GM23338 (cell line): ENCODE measurements around the gene DIP2C. TPM values are rescaled to one million over a fixed set of nuclear protein-coding genes. Genes with fewer than 3 reads are reported as not detected.

Experiments
- ATAC-seq: fragments of 200-7000 bp; cut with Tn5 transposase; 3 replicates; pipeline ENCODE4 v1.9.1; 2020
- DNase-seq: peaks from one replicate; pipeline ENCODE4 v3.0.0-alpha.2; 2015; ENCODE audit warnings: low spot score
- H2AFZ ChIP-seq: fragments of 200-600 bp; sonication (generic); 2 replicates; pipeline ENCODE4 v1.8.0; 2016; ENCODE audit warnings: antibody characterized with exemption, mild to moderate bottlenecking, moderate library complexity
- H3F3A ChIP-seq: fragments of 200-600 bp; sonication (generic); replicated peaks from 2 replicates; pipeline ENCODE4 v1.8.0; 2017; ENCODE audit warnings: antibody characterized with exemption, mixed run types, low read depth
- H3K27ac ChIP-seq: fragments of 200-600 bp; sonication (generic); 2 replicates; pipeline ENCODE4 v1.6.1; 2016; ENCODE audit warnings: low read depth
- H3K27me3 ChIP-seq: fragments of 200-600 bp; sonication (generic); 2 replicates; pipeline ENCODE4 v1.8.0; 2016; ENCODE audit warnings: mild to moderate bottlenecking, mixed run types, moderate library complexity; ENCODE audit not compliant: insufficient read depth
- H3K36me3 ChIP-seq: fragments of 200-600 bp; sonication (generic); 2 replicates; pipeline ENCODE4 v1.8.0; 2016; ENCODE audit warnings: mild to moderate bottlenecking; ENCODE audit not compliant: insufficient read depth
- H3K4me1 ChIP-seq: fragments of 200-600 bp; sonication (generic); 2 replicates; pipeline ENCODE4 v1.8.0; 2016; ENCODE audit warnings: mild to moderate bottlenecking, moderate library complexity; ENCODE audit not compliant: insufficient read depth
- H3K4me2 ChIP-seq: fragments of 200-600 bp; sonication (generic); 2 replicates; pipeline ENCODE4 v1.7.1; 2017; ENCODE audit warnings: mixed run types
- H3K4me3 ChIP-seq: fragments of 200-600 bp; sonication (generic); 2 replicates; pipeline ENCODE4 v1.6.1; 2016; ENCODE audit warnings: mixed run types
- H3K79me2 ChIP-seq: fragments of 200-600 bp; sonication (generic); replicated peaks from 2 replicates; pipeline ENCODE4 v1.8.0; 2017; ENCODE audit warnings: mild to moderate bottlenecking; ENCODE audit not compliant: insufficient read depth
- H3K9me2 ChIP-seq: fragments of 200-600 bp; sonication (generic); 2 replicates; pipeline ENCODE4 v1.8.0; 2017; ENCODE audit not compliant: insufficient read depth
- H4K20me1 ChIP-seq: fragments of 200-600 bp; sonication (generic); replicated peaks from 2 replicates; pipeline ENCODE4 v1.8.0; 2017; ENCODE audit warnings: mild to moderate bottlenecking; ENCODE audit not compliant: insufficient read depth
- H3K27ac Mint-ChIP-seq: 2 replicates; pipeline ENCODE4 v1.8.0; 2020; ENCODE audit warnings: inconsistent platforms, mild to moderate bottlenecking, moderate library complexity, mixed read lengths
- H3K27me3 Mint-ChIP-seq: 3 replicates; pipeline ENCODE4 v1.8.0; 2022; ENCODE audit warnings: low read depth, mild to moderate bottlenecking, moderate library complexity, mixed read lengths, inconsistent platforms; ENCODE audit not compliant: insufficient read depth, poor library complexity
- H3K36me3 Mint-ChIP-seq: 3 replicates; pipeline ENCODE4 v1.8.0; 2021; ENCODE audit warnings: low read depth, mild to moderate bottlenecking, inconsistent platforms, moderate library complexity, mixed read lengths
- H3K4me1 Mint-ChIP-seq: 3 replicates; pipeline ENCODE4 v1.8.0; 2020; ENCODE audit warnings: mild to moderate bottlenecking, inconsistent platforms, mixed read lengths
- H3K4me3 Mint-ChIP-seq: 3 replicates; pipeline ENCODE4 v1.8.0; 2021; ENCODE audit warnings: moderate library complexity, mild to moderate bottlenecking, inconsistent platforms, mixed read lengths
- H3K9me3 Mint-ChIP-seq: 3 replicates; pipeline ENCODE4 v1.8.0; 2020; ENCODE audit warnings: moderate library complexity, mild to moderate bottlenecking, inconsistent platforms, mixed read lengths
- CREB1 ChIP-seq: fragments of 250-450 bp; sonication (Bioruptor Pico); IDR thresholded peaks from 2 replicates; pipeline ENCODE4 v1.5.0; 2020; ENCODE audit warnings: low read depth, mild to moderate bottlenecking, moderate library complexity
- ETS1 ChIP-seq: IDR thresholded peaks from 2 replicates; pipeline ENCODE4 v1.6.1; 2016; ENCODE audit warnings: antibody characterized with exemption
- EZH2 ChIP-seq: fragments of 200-600 bp; sonication (generic); IDR thresholded peaks from one replicate; pipeline ENCODE4 v1.8.0; 2017; ENCODE audit warnings: antibody characterized with exemption, mild to moderate bottlenecking, low read depth; ENCODE audit not compliant: unreplicated experiment
- JUNB ChIP-seq: IDR thresholded peaks from one replicate; pipeline ENCODE4 v1.6.1; 2016; ENCODE audit warnings: antibody characterized with exemption; ENCODE audit not compliant: unreplicated experiment
- NANOG ChIP-seq: IDR thresholded peaks from 2 replicates; pipeline ENCODE4 v1.6.1; 2016; ENCODE audit warnings: antibody characterized with exemption, borderline replicate concordance
- POLR2AphosphoS5 ChIP-seq: IDR thresholded peaks from 2 replicates; pipeline ENCODE4 v1.6.1; 2016; ENCODE audit warnings: antibody characterized with exemption, low read depth
- ZNF114 ChIP-seq: fragments of 250-450 bp; sonication (Bioruptor Pico); IDR thresholded peaks from 2 replicates; pipeline ENCODE4 v1.5.0; 2020; ENCODE audit warnings: mild to moderate bottlenecking, moderate library complexity
- ZNF331 ChIP-seq: fragments of 250-450 bp; sonication (Bioruptor Pico); IDR thresholded peaks from 2 replicates; pipeline ENCODE4 v1.5.0; 2020; ENCODE audit warnings: low read depth, mild to moderate bottlenecking, moderate library complexity
- polyA plus RNA-seq: library from polyadenylated mRNA; unstranded; fragments of >200 nt; fragmentation: Nextera tagmentation; extraction: Ambion mirVana; gene quantifications from 2 replicates; pipeline ENCODE4 v1.2.1, GENCODE V29; 2016
- total RNA-seq: library from RNA; depleted of rRNA; stranded (reverse); fragments of >200 nt; shearing (Covaris generic); gene quantifications from 2 replicates; pipeline ENCODE4 v1.2.3, GENCODE V29; 2014
- TF ChIP-seq, protein P1 (sequence below): IDR thresholded peaks from one replicate; pipeline ENCODE4 v1.6.1; 2018; ENCODE audit warnings: antibody characterized with exemption; ENCODE audit not compliant: unreplicated experiment
- TF ChIP-seq, protein P2 (sequence below), 2 experiments: fragments of 200-600 bp in 1 of 2; sonication (generic) in 1 of 2; conservative IDR thresholded peaks; 2 replicates each; pipeline versions ENCODE4 v1.5.1 to v1.6.1; 2016 to 2017; ENCODE audit warnings: antibody characterized with exemption in 2 of 2, low read depth in 2 of 2, mild to moderate bottlenecking in 2 of 2, moderate library complexity in 1 of 2

DIP2C gene
- total and polyA plus RNA-seq, 2 experiments from 2014 or later = 5.1 to 7.7 TPM

DNA sequence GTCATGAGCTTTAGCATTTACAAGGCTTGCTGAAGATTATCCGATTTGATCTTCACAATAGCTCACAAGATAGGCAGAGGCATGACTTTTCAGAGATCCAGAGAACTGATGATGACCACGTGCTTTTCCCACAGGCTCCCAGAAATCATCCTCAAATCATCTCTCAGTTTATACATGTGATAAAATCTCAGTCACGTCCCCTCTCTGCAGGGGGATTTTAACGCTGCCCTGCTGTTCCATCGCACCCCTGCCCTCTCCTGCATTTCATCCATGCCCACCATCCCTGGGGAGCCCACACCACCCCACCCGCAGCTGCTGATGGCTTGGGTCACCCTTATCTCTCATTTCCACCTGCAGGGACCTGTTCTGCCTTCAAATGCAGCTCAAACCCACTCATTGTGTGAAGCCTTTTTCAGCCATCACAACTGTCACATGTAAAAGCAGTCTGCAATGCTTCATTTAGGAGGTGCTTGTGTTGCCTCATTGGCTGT lies 141.8 kb downstream of the DIP2C start:
- H3K4me3 Mint-ChIP-seq = peak overlapping the region; percentile 34; the same call in 2 of the 3 replicates
- DNase-seq (no peak), ATAC-seq (no peak; the same call in 2 of the 3 replicates)
- H3K79me2 ChIP-seq = 0 out of 2 replicates have a peak, but pooled peaks cover 4% of the 10 kb centered on the region
- peak overlapping the region; percentile 53 for H3K4me2 ChIP-seq
- H3K27ac Mint-ChIP-seq = no peak overlapping the region
- no peaks in the 10 kb centered on the region for H3K9me3 Mint-ChIP-seq
- peaks cover 25% of the 10 kb centered on the region for H3K4me1 Mint-ChIP-seq
- no peaks in the 10 kb centered on the region for H3K27me3 ChIP-seq
- no peaks in the 10 kb centered on the region for H3K9me2 ChIP-seq
- H4K20me1 ChIP-seq = no peaks in the 10 kb centered on the region
- H3K4me3 ChIP-seq = no peak overlapping the region
- H3K36me3 ChIP-seq = no peaks in the 10 kb centered on the region
- H2AFZ ChIP-seq = no peak overlapping the region
- peaks cover 11% of the 10 kb centered on the region for H3K4me1 ChIP-seq
- peak overlapping the region; percentile 36; the same call in 1 of the 2 replicates for H3K27ac ChIP-seq
- H3F3A ChIP-seq = 0 out of 2 replicates have a peak, but pooled peaks cover 3% of the 10 kb centered on the region
- no peaks in the 10 kb centered on the region for H3K36me3 Mint-ChIP-seq
- peaks cover 12% of the 10 kb centered on the region for H3K27me3 Mint-ChIP-seq
- TF ChIP-seq JUNB (no peak), ZNF114 (CRISPR knock-in tag) (no peak), CREB1 (no peak), EZH2 (no peak), POLR2AphosphoS5 (no peak), ZNF331 (CRISPR knock-in tag) (no peak), NANOG (no peak), ETS1 (no peak)
- TF ChIP-seq, protein P1, sequence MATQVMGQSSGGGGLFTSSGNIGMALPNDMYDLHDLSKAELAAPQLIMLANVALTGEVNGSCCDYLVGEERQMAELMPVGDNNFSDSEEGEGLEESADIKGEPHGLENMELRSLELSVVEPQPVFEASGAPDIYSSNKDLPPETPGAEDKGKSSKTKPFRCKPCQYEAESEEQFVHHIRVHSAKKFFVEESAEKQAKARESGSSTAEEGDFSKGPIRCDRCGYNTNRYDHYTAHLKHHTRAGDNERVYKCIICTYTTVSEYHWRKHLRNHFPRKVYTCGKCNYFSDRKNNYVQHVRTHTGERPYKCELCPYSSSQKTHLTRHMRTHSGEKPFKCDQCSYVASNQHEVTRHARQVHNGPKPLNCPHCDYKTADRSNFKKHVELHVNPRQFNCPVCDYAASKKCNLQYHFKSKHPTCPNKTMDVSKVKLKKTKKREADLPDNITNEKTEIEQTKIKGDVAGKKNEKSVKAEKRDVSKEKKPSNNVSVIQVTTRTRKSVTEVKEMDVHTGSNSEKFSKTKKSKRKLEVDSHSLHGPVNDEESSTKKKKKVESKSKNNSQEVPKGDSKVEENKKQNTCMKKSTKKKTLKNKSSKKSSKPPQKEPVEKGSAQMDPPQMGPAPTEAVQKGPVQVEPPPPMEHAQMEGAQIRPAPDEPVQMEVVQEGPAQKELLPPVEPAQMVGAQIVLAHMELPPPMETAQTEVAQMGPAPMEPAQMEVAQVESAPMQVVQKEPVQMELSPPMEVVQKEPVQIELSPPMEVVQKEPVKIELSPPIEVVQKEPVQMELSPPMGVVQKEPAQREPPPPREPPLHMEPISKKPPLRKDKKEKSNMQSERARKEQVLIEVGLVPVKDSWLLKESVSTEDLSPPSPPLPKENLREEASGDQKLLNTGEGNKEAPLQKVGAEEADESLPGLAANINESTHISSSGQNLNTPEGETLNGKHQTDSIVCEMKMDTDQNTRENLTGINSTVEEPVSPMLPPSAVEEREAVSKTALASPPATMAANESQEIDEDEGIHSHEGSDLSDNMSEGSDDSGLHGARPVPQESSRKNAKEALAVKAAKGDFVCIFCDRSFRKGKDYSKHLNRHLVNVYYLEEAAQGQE = no peak
- TF ChIP-seq, protein P2, sequence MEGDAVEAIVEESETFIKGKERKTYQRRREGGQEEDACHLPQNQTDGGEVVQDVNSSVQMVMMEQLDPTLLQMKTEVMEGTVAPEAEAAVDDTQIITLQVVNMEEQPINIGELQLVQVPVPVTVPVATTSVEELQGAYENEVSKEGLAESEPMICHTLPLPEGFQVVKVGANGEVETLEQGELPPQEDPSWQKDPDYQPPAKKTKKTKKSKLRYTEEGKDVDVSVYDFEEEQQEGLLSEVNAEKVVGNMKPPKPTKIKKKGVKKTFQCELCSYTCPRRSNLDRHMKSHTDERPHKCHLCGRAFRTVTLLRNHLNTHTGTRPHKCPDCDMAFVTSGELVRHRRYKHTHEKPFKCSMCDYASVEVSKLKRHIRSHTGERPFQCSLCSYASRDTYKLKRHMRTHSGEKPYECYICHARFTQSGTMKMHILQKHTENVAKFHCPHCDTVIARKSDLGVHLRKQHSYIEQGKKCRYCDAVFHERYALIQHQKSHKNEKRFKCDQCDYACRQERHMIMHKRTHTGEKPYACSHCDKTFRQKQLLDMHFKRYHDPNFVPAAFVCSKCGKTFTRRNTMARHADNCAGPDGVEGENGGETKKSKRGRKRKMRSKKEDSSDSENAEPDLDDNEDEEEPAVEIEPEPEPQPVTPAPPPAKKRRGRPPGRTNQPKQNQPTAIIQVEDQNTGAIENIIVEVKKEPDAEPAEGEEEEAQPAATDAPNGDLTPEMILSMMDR (conservative IDR thresholded peaks at IDR 0.05; ENCODE audit: low read depth in 2 of 2) = no peak
